ENCODE data around the gene JAG2.

JAG2 gene

DNA sequence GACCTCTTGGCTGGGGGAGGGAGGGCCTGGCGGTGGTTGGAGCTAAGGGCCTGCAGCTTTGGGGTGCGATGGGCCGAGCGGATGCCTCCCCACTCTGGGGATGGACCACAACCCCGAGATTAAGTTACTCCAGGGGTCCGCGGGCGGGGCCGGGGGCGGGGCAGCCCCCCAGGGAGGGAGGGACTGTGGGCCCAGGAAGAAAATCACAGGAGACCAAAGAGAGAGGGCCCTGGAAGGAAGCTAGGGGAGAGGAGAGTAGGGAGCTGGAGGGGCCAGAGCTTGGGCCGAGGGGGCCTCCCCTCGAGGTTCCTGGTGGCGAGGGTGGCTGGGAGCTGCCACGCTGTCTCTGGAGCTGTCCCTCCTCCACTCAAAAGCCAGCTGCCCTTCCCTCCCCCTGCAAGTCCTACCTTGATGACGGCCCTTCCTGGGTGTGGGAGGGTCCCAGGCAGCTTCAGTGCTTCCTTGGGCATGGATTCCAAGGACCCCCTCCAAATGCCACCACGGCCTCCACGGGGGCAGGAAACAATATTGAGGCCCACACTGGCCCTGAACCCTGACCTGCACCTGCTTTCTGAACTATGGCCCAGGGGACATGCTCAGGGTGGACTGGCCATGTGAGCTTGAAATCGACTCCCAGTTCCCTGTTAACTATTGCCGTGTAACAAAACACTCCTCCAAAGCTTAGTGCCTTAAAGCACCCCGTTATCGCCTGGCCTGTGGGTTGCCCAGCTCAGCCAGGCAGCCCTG lies 13.1 kb upstream of the JAG2 start:
- DNase-seq (ENCODE audit: low read depth): no peak

- no peak for DNase-seq (ENCODE audit: low read depth)
These were observed 12.3 kb upstream of the JAG2 start, which contains the start of gene NUDT14 for GRCh38 chr14:105180592-105181548. Gene NUDT14, minus strand, starts transcription at chr14:105181312. Its CDS starts 103 bp downstream, at chr14:105181209.

GRCh38 chr14:105179191-105179590 lies 10.6 kb upstream of the JAG2 start:
- DNase-seq (ENCODE audit: low read depth): no peak

DNA sequence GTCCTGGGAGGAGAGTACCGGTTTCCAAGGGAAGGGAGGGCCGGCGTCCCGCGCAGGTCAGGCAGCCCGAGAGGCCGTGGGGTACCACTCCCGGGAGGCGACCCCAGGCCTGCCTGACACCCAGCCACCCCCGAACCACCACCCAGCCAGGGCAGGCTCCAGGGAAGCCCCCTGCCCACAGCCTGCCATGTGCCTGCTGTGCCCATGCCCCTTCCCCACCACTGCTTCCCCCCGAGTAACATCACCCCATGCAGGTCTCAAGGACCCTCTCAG lies 10.2 kb upstream of the JAG2 start:
- no peak for DNase-seq (ENCODE audit: low read depth)

DNA sequence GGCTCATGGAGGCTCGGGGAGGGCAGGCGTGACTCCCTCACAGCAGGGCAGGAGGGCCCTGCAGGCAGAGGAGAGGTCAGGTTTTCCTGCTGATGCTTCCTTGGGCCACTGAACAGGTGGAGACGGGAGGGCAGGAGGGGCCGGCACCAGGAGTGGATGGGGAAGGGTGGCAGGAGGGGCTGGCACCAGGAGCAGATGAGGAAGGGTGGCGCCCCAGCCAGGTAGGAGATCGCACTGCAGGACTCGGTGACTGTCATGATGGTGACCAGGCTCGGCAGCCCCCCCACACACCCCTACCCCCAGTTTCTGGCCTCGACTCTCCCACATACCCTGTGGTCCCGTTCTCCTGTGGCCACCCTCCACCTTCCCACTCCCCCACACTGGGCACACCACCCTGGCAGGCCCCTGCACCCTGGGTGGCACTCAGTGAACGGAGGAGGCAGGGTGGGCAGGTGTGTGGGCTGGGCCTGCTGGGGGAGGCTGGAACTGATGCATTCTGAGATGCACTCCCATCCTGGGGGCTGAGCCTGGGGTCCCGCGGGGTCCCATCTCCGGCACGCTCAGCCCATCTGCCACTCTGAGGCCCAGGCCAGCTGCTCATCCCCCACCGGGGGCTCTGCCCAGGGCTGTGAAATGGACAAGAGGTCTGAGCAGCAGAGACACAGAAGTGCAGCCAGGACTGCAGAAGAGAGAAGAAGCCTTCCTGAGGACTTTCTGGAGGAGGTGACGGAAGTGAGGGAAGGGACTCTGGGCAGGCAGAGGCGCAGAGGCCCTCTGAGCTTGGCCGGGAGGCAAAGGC lies 9.7 kb upstream of the JAG2 start:
- DNase-seq (ENCODE audit: low read depth): no peak

- no peak for DNase-seq (ENCODE audit: low read depth)
These were observed 8.5 kb upstream of the JAG2 start for GRCh38 chr14:105177082-105177481.

DNA sequence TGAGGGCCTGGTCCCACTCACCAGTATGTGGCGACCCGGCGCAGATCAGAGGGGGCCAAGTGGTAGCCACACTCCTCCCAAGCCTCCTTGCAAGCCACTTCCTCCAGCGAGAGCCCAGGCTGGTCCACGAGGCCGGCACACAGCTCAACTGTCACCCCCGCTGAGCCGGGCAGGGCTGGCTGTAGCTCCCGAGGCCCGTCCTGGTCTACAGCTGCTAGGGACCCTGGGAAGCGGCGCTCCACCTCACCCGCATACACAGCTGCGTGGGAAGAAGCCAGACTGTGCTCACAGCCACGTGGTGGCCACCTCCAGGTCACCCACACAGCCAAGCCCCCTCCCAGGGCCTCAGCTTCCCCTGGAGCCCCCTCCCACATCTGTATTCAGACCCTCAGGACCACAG lies 7.9 kb upstream of the JAG2 start:
- no peak for DNase-seq (ENCODE audit: low read depth)

DNA sequence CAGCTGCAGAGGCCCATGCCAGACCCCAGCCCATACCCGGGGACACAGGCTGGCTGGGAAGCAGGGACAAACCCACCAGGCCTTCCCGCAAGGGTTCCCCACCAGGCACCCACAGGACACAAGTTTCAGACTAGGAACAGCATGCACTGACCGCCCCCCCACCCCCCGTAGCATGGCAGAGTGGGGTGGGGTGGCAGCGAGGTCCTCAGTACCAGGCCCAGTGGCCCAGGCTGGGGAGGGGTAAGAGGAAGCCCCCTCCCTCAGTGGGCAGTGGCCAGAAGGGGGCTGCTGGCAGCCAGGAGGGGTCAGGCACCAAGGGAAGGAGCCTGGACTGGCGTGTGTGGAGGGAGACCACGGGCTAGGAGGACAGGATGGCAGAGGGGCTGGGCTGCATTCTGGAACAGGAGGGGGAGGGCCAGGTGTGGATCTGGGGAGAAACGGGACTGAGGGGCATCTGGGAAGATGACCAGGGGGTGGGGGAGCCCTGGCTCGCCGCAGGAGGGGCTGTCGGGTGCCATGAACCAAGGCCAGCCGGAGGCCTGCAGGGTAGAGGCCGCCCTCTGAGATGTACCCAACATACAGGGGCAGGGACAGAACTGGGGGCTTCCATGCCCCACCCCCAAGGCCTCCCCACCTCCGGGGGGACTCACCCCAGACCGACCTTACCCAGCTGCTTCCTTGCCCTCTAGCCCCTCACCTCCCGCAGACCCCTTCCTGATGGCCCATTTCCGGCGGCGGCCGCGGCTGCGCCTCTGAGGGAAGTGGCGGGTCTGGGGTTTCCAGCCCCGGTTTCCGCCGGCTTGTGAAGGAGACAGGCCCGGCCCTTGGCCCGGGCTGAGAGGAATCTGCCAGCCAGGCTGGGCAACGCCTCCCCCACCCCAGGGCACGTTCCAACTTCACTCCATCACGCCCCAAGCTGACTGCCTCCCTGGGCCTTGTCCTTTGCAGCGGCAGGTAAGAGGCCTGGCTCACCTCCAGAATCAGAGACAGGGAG lies 5.6 kb upstream of the JAG2 start:
- no peak for DNase-seq (ENCODE audit: low read depth)

DNA sequence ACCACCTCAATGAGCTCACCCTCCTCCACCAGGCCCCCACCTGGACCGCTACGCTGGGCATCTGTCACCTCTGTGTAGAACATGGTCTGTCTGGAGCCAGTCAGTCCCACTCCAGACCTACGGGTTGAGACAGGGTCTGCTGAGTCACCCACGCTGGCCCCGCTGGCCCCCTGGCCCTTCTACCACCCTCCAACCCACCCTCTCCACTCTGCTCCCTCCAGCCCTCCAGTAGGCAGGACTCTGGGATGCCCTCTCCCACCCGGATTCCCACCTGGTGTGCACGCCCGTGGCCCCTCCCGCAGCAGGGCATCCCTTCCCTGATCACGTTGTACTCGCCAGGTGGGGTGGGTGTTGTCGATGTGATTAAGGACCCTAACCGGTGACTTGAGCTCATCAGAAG lies 4.6 kb upstream of the JAG2 start:
- no peak for DNase-seq (ENCODE audit: low read depth)

- DNase-seq (ENCODE audit: low read depth): no peak
These were observed 3.9 kb upstream of the JAG2 start for GRCh38 chr14:105172476-105172875.

DNA sequence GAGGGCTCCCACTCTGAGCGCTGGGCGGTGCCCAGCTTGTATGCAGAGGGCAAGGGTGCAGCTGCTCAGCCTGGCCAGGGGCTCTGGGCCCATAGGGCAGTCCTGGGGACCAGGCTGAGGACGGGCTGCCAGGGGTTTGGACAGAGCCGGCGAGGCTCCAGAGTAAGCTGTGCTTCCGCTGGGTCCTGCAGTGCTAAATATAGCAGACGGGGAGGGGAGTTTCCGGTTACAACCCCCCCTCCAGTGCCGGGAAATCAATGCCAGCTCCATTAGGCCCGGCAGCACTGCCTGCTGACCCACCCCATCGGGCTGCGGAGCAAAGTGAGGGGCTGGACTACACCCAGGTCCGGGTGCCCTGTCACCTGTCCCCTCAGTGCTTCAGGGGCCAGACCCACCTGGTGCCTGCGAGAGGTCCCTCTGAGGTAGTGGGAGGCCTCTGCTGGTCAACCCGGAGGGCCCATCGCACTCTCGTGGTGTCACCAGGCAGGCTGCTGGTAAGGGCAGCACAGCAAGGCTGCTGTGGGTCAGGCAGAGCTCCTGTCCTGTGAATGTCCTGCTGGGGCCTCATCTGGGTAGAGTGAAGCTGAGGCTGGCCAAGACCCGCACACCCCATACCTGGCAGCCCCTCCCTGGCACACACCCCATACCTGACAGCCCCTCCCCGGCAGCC lies 2.6 kb upstream of the JAG2 start:
- no peak for DNase-seq (ENCODE audit: low read depth)

DNA sequence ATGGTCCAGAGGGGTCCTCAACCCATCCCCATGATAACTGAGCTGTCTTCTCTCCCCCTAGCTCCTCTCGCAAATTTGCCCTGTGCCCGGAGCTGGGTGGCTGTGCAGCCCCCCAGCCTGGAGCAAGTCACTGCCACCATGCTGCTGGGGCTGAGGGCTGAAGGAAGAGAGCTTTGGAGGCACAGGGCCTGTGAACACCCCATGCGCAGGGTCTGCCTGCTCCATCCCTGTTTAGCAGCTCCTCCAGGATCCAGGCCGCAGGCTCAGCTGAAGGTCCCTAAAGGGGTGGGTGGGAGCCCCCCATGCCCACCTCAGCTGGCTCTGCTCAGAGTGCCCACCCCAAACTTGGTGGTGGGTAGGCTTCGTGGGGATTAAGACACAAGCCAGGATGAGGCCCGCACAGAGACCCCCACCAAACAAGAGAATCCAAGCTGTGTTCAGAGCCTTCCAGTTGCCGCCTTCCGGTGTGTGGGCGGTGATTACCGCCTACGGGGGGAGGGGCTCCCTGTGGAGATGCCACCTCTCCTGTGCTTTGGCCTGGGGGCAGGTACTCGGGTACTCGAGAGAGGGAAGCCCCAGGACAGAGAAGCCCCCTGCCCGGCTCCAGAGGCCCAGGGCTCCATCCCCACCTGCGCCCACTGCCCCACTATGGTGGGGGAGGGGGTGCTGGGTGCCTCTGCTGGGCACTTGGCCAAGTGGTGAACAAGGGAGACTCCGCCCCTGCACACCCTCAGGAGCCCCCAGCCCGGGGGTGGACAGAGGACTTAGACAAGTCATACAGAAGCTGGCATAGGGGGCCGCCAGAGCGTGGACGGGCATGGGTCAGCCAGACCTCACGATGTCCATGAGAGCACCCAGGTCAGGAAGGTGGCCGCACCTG lies 1.4 kb upstream of the JAG2 start:
- no peak for DNase-seq (ENCODE audit: low read depth)

DNA sequence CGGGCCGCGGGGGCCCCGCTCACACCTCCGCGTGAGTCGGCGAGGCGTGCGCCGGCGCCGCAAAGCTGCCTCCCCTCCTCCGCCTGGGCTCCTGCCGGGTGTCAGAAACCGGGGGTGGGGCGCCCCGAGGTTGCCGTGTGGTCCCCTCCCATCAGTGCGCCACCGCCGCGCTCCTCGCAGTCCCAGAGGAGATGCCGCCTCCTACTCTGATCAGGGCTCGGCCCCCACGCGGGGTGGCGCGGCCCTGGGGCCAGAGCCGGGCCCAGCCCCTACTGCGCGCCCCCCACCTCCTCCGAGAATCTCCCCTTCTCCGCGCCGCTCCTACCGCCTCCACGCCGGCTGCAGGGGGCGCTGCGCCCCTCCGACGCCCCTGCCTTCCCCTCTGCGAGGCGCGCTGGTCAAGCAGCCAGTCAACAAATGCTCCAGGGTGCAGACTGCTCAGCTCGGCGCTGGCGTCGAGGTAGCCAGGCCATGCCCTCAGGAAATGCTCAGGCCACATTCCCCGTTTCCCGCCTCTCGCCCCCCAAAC lies 467 bp upstream of the JAG2 start:
- DNase-seq (ENCODE audit: low read depth): no peak

GRCh38 chr14:105168093-105168420 lies 519 bp downstream of the JAG2 start:
- DNase-seq (ENCODE audit: low read depth): no peak

DNA sequence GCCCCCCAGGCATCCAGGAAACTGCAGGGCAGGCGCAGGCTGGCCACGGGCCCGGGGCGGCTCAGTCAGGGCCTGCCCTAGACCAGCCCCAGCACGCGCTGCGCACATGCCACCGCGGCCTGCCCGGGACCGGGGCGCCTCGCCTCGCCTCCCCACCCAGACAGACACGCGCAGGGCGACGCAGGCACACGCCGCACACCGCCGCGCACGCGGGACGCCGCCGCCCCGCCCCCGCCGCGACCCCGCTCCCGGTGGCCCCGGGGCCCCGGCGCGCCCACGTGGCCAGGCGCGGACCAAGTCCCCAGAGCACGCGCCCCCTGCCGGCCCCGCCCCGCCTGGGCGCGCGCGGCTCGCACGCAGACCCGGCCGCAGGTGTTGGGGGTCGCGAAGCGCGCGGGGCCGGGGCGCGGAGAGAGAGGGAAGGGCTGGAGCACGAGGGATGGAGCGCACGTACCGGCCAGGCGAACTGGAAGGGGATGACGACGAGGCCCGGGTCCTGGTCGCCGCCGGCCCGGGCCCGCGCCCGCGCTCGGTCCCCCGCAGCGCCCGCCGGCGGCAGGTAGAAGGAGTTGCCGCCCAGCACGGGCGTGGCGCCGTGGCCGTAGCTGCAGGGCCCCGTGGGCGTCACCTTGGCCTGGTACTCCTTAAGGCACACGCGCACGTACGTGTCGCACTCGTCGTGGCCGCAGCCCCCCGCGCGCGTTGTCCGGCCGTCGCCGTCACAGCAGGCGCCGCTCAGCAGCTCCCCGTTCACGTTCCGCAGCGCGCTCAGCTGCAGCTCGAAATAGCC lies 1.1 kb downstream of the JAG2 start:
- DNase-seq (ENCODE audit: low read depth): no peak

- no peak for DNase-seq (ENCODE audit: low read depth)
These were observed 1.8 kb downstream of the JAG2 start for GRCh38 chr14:105166571-105167302.

GRCh38 chr14:105165761-105166485 lies 2.7 kb downstream of the JAG2 start:
- no peak for DNase-seq (ENCODE audit: low read depth)
